Parathyroid adenoma (tissue), 2 donors: Measurements from ENCODE around the gene KIF1A.

ENCODE experiments used
- H2AFZ ChIP-seq: fragments of 300-600 bp; sonication (generic); one replicate; pipeline ENCODE4 v1.7.0; 2017; ENCODE audit warnings: antibody characterized with exemption, mild to moderate bottlenecking
- H3K27ac ChIP-seq: fragments of 300-600 bp; sonication (generic); one replicate; pipeline ENCODE4 v1.7.0; 2017
- H3K27me3 ChIP-seq: fragments of 300-600 bp; sonication (generic); one replicate; pipeline ENCODE4 v1.7.0; 2017; ENCODE audit warnings: low read length; ENCODE audit not compliant: control insufficient read depth, insufficient read depth
- H3K36me3 ChIP-seq: fragments of 300-600 bp; sonication (generic); one replicate; pipeline ENCODE4 v1.7.0; 2017; ENCODE audit warnings: low read length; ENCODE audit not compliant: control insufficient read depth, insufficient read depth
- H3K4me1 ChIP-seq: fragments of 300-600 bp; sonication (generic); one replicate; pipeline ENCODE4 v1.7.0; 2017; ENCODE audit warnings: control low read depth
- H3K4me2 ChIP-seq: fragments of 300-600 bp; sonication (generic); one replicate; pipeline ENCODE4 v1.7.0; 2017; ENCODE audit warnings: low read length
- H3K4me3 ChIP-seq: fragments of 300-600 bp; sonication (generic); one replicate; pipeline ENCODE4 v1.7.0; 2017; ENCODE audit warnings: low read depth, low read length
- H3K79me2 ChIP-seq: fragments of 300-600 bp; sonication (generic); one replicate; pipeline ENCODE4 v1.7.0; 2017; ENCODE audit warnings: control low read depth
- H3K9ac ChIP-seq: fragments of 300-600 bp; sonication (generic); one replicate; pipeline ENCODE4 v1.7.0; 2017; ENCODE audit warnings: mild to moderate bottlenecking
- H3K9me3 ChIP-seq: fragments of 300-600 bp; sonication (generic); one replicate; pipeline ENCODE4 v1.7.0; 2017; ENCODE audit warnings: low read length; ENCODE audit not compliant: control insufficient read depth
- CTCF ChIP-seq: fragments of 300-600 bp; sonication (generic); IDR thresholded peaks from one replicate; pipeline ENCODE4 v1.7.0; 2017; ENCODE audit warnings: antibody characterized with exemption, mild to moderate bottlenecking
- donor health status: primary hyperparathyroidism.

Gene KIF1A

GRCh38 chr2:240803191-240803590 is 16.8 kb downstream of the KIF1A start:
- Histone ChIP-seq H3K36me3 (no peaks in the 10 kb centered on the region), H3K4me2 (no peak overlapping the region), H3K4me1 (no peaks in the 10 kb centered on the region), H3K27me3 (no peaks in the 10 kb centered on the region), H3K27ac (no peak overlapping the region), H3K9me3 (no peaks in the 10 kb centered on the region), H3K79me2 (no peaks in the 10 kb centered on the region), H2AFZ (no peak overlapping the region), H3K4me3 (no peak overlapping the region), H3K9ac (no peak overlapping the region)
- TF ChIP-seq CTCF, result no peak

- Histone ChIP-seq H2AFZ (no peak overlapping the region), H3K9ac (no peak overlapping the region), H3K4me2 (no peak overlapping the region), H3K79me2 (no peaks in the 10 kb centered on the region), H3K36me3 (no peaks in the 10 kb centered on the region), H3K4me3 (no peak overlapping the region), H3K4me1 (no peaks in the 10 kb centered on the region), H3K27ac (no peak overlapping the region), H3K27me3 (no peaks in the 10 kb centered on the region), H3K9me3 (no peaks in the 10 kb centered on the region)
- no peak for TF ChIP-seq CTCF
Measured at GRCh38 chr2:240799033-240799820, 20.8 kb downstream of the KIF1A start.

GRCh38 chr2:240798327-240798905 is 21.6 kb downstream of the KIF1A start:
- Histone ChIP-seq H3K4me1 (no peaks in the 10 kb centered on the region), H2AFZ (no peak overlapping the region), H3K79me2 (no peaks in the 10 kb centered on the region), H3K27ac (no peak overlapping the region), H3K27me3 (no peaks in the 10 kb centered on the region), H3K36me3 (no peaks in the 10 kb centered on the region), H3K4me2 (no peak overlapping the region), H3K9ac (no peak overlapping the region), H3K4me3 (no peak overlapping the region), H3K9me3 (no peaks in the 10 kb centered on the region)
- TF ChIP-seq CTCF, result no peak

- Histone ChIP-seq H3K27me3 (no peaks in the 10 kb centered on the region), H3K79me2 (no peaks in the 10 kb centered on the region), H3K9me3 (no peaks in the 10 kb centered on the region), H3K4me3 (no peak overlapping the region), H3K4me2 (no peak overlapping the region), H2AFZ (no peak overlapping the region), H3K4me1 (no peaks in the 10 kb centered on the region), H3K27ac (no peak overlapping the region), H3K9ac (no peak overlapping the region), H3K36me3 (no peaks in the 10 kb centered on the region)
- TF ChIP-seq CTCF, result no peak
Measured at GRCh38 chr2:240797914-240798313, 22.1 kb downstream of the KIF1A start.

GRCh38 chr2:240797500-240797895 is 22.5 kb downstream of the KIF1A start:
- Histone ChIP-seq H2AFZ (no peak overlapping the region), H3K27ac (no peak overlapping the region), H3K36me3 (no peaks in the 10 kb centered on the region), H3K4me1 (no peaks in the 10 kb centered on the region), H3K9me3 (no peaks in the 10 kb centered on the region), H3K9ac (no peak overlapping the region), H3K4me3 (no peak overlapping the region), H3K27me3 (no peaks in the 10 kb centered on the region), H3K79me2 (no peaks in the 10 kb centered on the region), H3K4me2 (no peak overlapping the region)
- no peak for TF ChIP-seq CTCF
